Measurements from ENCODE around the gene NGF. TPM values are rescaled to one million over a fixed set of nuclear protein-coding genes. Genes with fewer than 3 reads are reported as not detected.
A peak's percentile ranks its signal among the peaks of the same experiment; 100 is the strongest.

Gene NGF
- total RNA-seq, 4 donors from 2014 or later = 2.8 to 4.0 (median 3.2) TPM; not detected in 1

GRCh38 chr1:115341948-115342347 lies 3.9 kb upstream of the NGF start:
- H3K27me3 ChIP-seq = no peaks in the 10 kb centered on the region
- TF ChIP-seq POLR2A (IDR thresholded peaks at IDR 0.05) (no peak), CTCF (IDR thresholded peaks at IDR 0.05) (no peak)
- DNase-seq = no peak
- H3K4me1 ChIP-seq = peaks cover 11 to 13% of the 10 kb centered on the region in 2 donors
- intact Hi-C loops (cut with DNase I) = no loop called here
- H3K9me3 ChIP-seq = no peaks in the 10 kb centered on the region
- no peak overlapping the region for H3K4me3 ChIP-seq (replicated peaks in 1 of 3)
- H3K36me3 ChIP-seq = no peaks in the 10 kb centered on the region
- WGBS, 2 donors = 89 to 95% methylated on average over 2 of the region's 2 CpGs
- H3K27ac ChIP-seq = no peak overlapping the region

- no peaks in the 10 kb centered on the region for H3K36me3 ChIP-seq
- TF ChIP-seq CTCF (IDR thresholded peaks at IDR 0.05) = no peak
- H3K9me3 ChIP-seq = no peaks in the 10 kb centered on the region
- intact Hi-C loops (cut with DNase I) = no loop called here
- H3K27ac ChIP-seq = no peak overlapping the region
- H3K4me1 ChIP-seq = peaks cover 11 to 13% of the 10 kb centered on the region in 2 donors
- H3K27me3 ChIP-seq = no peaks in the 10 kb centered on the region
- H3K4me3 ChIP-seq (replicated peaks in 1 of 3) = no peak overlapping the region
- DNase-seq = no peak
- 82 to 84% methylated on average over 3 of the region's 3 CpGs for WGBS, 2 donors
Observed at GRCh38 chr1:115340879-115341278, 2.8 kb upstream of the NGF start.

GRCh38 chr1:115338457-115338820 lies 390 bp upstream of the NGF start:
- no peaks in the 10 kb centered on the region for H3K9me3 ChIP-seq
- no peak for TF ChIP-seq POLR2A (IDR thresholded peaks at IDR 0.05)
- TF ChIP-seq CTCF (IDR thresholded peaks at IDR 0.05) = no peak
- DNase-seq = no peak
- H3K36me3 ChIP-seq = no peaks in the 10 kb centered on the region
- peaks cover 13 to 18% of the 10 kb centered on the region in 2 donors for H3K4me1 ChIP-seq
- WGBS, 2 donors = 35 to 50% methylated on average over 2 to 17 of the region's 25 CpGs
- peak overlapping the region in 1 of 3 donors; percentile 41 for H3K27ac ChIP-seq
- intact Hi-C loops (cut with DNase I) = no loop called here
- no peak overlapping the region for H3K4me3 ChIP-seq (replicated peaks in 1 of 3)
- H3K27me3 ChIP-seq = no peaks in the 10 kb centered on the region

GRCh38 chr1:115337276-115337632 lies 795 bp downstream of the NGF start:
- 4 to 23% methylated on average over 7 to 14 of the region's 19 CpGs for WGBS, 2 donors
- TF ChIP-seq CTCF (IDR thresholded peaks at IDR 0.05) = no peak
- no peak for TF ChIP-seq POLR2A (IDR thresholded peaks at IDR 0.05)
- Histone ChIP-seq H3K27me3 (no peaks in the 10 kb centered on the region), H3K4me3 (replicated peaks in 1 of 3) (peak overlapping the region in 2 of 3 donors; percentile 17 to 29), H3K27ac (peak overlapping the region in 1 of 3 donors; percentile 41), H3K9me3 (no peaks in the 10 kb centered on the region), H3K36me3 (no peaks in the 10 kb centered on the region), H3K4me1 (peaks cover 13 to 18% of the 10 kb centered on the region in 2 donors)
- intact Hi-C loops (cut with DNase I) = no loop called here
- DNase-seq = peak; percentile 9 to 21

- Histone ChIP-seq H3K9me3 (no peaks in the 10 kb centered on the region), H3K4me3 (replicated peaks in 1 of 3) (no peak overlapping the region), H3K27me3 (no peaks in the 10 kb centered on the region), H3K27ac (no peak overlapping the region), H3K4me1 (peaks cover 13 to 18% of the 10 kb centered on the region in 2 donors), H3K36me3 (no peaks in the 10 kb centered on the region)
- WGBS, 2 donors = 56 to 74% methylated on average over 3 of the region's 3 CpGs
- TF ChIP-seq POLR2A (IDR thresholded peaks at IDR 0.05) (no peak), CTCF (IDR thresholded peaks at IDR 0.05) (no peak)
- intact Hi-C loops (cut with DNase I) = no loop called here
- DNase-seq = no peak
Observed at GRCh38 chr1:115336741-115337140, 1.3 kb downstream of the NGF start.

Data from thyroid gland (tissue), 4 donors.